Measurements from ENCODE around the gene DMBT1.

Gene DMBT1

DNA sequence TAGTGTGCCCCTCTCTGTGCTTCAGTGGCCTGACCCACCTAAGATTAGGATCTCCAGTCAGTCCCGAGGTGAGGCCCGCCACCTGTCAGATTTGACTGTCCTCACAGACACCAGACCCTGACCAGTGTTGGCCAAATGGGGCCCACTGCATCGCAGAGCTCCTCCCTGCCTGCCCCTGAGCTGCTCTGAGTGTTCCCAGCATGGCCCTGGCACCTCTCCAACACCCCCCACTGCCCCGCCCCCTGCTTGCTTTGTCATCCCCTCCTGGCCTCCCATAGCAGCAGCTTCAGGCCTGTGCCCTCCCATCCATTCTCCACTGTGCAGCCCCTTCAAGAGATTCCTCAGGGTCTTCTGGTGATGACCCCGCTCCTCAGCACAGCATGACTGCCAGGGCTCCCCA, 71.5 kb downstream of the DMBT1 start:
- no peak for DNase-seq
- POLR2A ChIA-PET, result no interaction called here
- Histone ChIP-seq H3K9me3 (ENCODE audit: control extremely low read depth in 1 of 5, control insufficient read depth in 4 of 5, insufficient read depth in 2 of 5, low read depth in 1 of 5, low read length in 4 of 5) (no peaks in the 10 kb centered on the region), H3K36me3 (ENCODE audit: control insufficient read depth in 4 of 4, insufficient read depth in 4 of 4, low read length in 3 of 4) (no peaks in the 10 kb centered on the region), H3K4me3 (ENCODE audit: control insufficient read depth in 1 of 7, extremely low read depth in 1 of 7, insufficient read depth in 4 of 7, low read depth in 2 of 7, low read length in 6 of 7) (no peak overlapping the region), H3K27me3 (replicated peaks in 2 of 5; ENCODE audit: control insufficient read depth in 4 of 5, insufficient read depth in 5 of 5, low read length in 4 of 5) (peaks cover 0 to 2% (median 0%) of the 10 kb centered on the region in 5 experiments), H3K27ac (ENCODE audit: insufficient read depth in 1 of 2, low read depth in 1 of 2, low read length in 2 of 2, poor library complexity in 1 of 2, severe bottlenecking in 2 of 2) (no peak overlapping the region), H3K4me1 (ENCODE audit: control extremely low read depth in 1 of 4, control insufficient read depth in 4 of 4, insufficient read depth in 4 of 4, low read length in 3 of 4) (no peaks in the 10 kb centered on the region)
- CTCF ChIA-PET, result no interaction called here
- WGBS (ENCODE audit: insufficient coverage), result 82% methylated on average over 5 of the region's 5 CpGs

DNA sequence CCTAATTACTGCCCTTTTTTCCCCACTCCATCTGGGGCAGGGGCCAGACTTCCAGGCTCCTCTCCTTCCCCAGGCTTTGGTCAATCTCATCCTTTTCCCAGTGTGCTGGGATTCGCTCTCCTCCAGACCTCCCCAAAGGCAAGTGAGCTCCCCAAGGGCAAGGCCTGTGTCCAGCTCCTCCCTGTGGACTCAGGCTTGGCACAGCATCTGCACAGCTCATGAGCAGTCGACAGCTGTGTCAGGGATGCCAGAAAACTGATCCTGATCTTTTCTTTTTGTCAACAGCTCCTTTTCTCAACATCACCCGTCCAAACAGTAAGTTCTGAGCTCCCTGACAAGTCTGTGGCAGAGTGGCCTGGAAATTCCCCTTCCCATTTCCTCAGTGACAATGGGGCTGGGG, 72.0 kb downstream of the DMBT1 start:
- no peaks in the 10 kb centered on the region for H3K36me3 ChIP-seq (ENCODE audit: control insufficient read depth in 4 of 4, insufficient read depth in 4 of 4, low read length in 3 of 4)
- no peak overlapping the region for H3K27ac ChIP-seq (ENCODE audit: insufficient read depth in 1 of 2, low read depth in 1 of 2, low read length in 2 of 2, poor library complexity in 1 of 2, severe bottlenecking in 2 of 2)
- no peak for DNase-seq
- no peak overlapping the region for H3K4me3 ChIP-seq (ENCODE audit: control insufficient read depth in 1 of 7, extremely low read depth in 1 of 7, insufficient read depth in 4 of 7, low read depth in 2 of 7, low read length in 6 of 7)
- peaks cover 0 to 2% (median 0%) of the 10 kb centered on the region in 5 experiments for H3K27me3 ChIP-seq (replicated peaks in 2 of 5; ENCODE audit: control insufficient read depth in 4 of 5, insufficient read depth in 5 of 5, low read length in 4 of 5)
- H3K4me1 ChIP-seq (ENCODE audit: control extremely low read depth in 1 of 4, control insufficient read depth in 4 of 4, insufficient read depth in 4 of 4, low read length in 3 of 4), result no peaks in the 10 kb centered on the region
- POLR2A ChIA-PET, result no interaction called here
- H3K9me3 ChIP-seq (ENCODE audit: control extremely low read depth in 1 of 5, control insufficient read depth in 4 of 5, insufficient read depth in 2 of 5, low read depth in 1 of 5, low read length in 4 of 5), result no peaks in the 10 kb centered on the region
- CTCF ChIA-PET, result no interaction called here
- WGBS (ENCODE audit: insufficient coverage), result 85% methylated on average over 3 of the region's 3 CpGs

DNA sequence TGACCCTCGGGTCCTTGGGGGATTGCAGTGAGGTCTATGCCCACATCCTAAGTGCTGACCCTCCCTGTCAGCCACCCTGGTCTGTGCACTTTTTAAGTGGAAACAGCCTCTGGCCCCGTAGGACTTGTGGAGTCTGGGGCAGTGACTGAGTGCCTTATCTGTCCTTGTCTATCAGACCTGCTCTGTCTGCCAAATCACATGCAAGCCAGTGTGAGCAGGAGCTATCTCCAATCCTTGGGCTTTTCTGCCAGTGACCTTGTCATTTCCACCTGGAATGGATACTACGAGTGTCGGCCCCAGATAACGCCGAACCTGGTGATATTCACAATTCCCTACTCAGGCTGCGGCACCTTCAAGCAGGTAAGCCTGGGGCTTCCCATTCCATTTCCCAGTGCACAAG, 76.4 kb downstream of the DMBT1 start:
- WGBS (ENCODE audit: insufficient coverage), result 88% methylated on average over 7 of the region's 7 CpGs
- no peak for DNase-seq
- H3K27me3 ChIP-seq (replicated peaks in 2 of 5; ENCODE audit: control insufficient read depth in 4 of 5, insufficient read depth in 5 of 5, low read length in 4 of 5), result peaks cover 0 to 2% (median 0%) of the 10 kb centered on the region in 5 experiments
- peaks cover 0 to 5% (median 0%) of the 10 kb centered on the region in 5 experiments for H3K9me3 ChIP-seq (ENCODE audit: control extremely low read depth in 1 of 5, control insufficient read depth in 4 of 5, insufficient read depth in 2 of 5, low read depth in 1 of 5, low read length in 4 of 5)
- H3K36me3 ChIP-seq (ENCODE audit: control insufficient read depth in 4 of 4, insufficient read depth in 4 of 4, low read length in 3 of 4), result no peaks in the 10 kb centered on the region
- H3K4me3 ChIP-seq (ENCODE audit: control insufficient read depth in 1 of 7, extremely low read depth in 1 of 7, insufficient read depth in 4 of 7, low read depth in 2 of 7, low read length in 6 of 7), result no peak overlapping the region
- CTCF ChIA-PET, result no interaction called here
- H3K27ac ChIP-seq (ENCODE audit: insufficient read depth in 1 of 2, low read depth in 1 of 2, low read length in 2 of 2, poor library complexity in 1 of 2, severe bottlenecking in 2 of 2), result no peak overlapping the region
- POLR2A ChIA-PET, result no interaction called here
- no peaks in the 10 kb centered on the region for H3K4me1 ChIP-seq (ENCODE audit: control extremely low read depth in 1 of 4, control insufficient read depth in 4 of 4, insufficient read depth in 4 of 4, low read length in 3 of 4)

DNA sequence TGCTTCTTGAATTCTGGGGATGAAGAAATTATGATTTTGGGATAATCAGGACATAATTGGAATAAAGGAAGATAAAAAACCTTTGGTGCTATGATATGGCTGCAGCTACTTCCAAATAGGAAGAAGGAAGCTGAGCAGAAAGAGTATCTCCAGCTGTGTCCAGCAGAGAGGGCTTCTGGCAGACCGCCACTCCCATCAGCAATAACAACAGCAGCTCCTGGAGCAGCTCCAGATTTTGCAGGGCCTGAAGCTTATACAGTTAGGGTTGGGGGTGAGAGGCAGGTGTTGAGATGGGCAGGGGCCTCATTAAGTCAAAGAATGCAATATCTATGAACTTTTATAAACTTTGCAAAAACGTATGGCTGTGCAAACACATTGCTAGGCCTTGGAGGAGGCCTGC, 76.8 kb downstream of the DMBT1 start:
- WGBS (ENCODE audit: insufficient coverage), result 97% methylated on average over 2 of the region's 2 CpGs
- H3K36me3 ChIP-seq (ENCODE audit: control insufficient read depth in 4 of 4, insufficient read depth in 4 of 4, low read length in 3 of 4), result no peaks in the 10 kb centered on the region
- peaks cover 0 to 5% (median 0%) of the 10 kb centered on the region in 5 experiments for H3K9me3 ChIP-seq (ENCODE audit: control extremely low read depth in 1 of 5, control insufficient read depth in 4 of 5, insufficient read depth in 2 of 5, low read depth in 1 of 5, low read length in 4 of 5)
- no peaks in the 10 kb centered on the region for H3K4me1 ChIP-seq (ENCODE audit: control extremely low read depth in 1 of 4, control insufficient read depth in 4 of 4, insufficient read depth in 4 of 4, low read length in 3 of 4)
- POLR2A ChIA-PET, result no interaction called here
- DNase-seq, result no peak
- H3K4me3 ChIP-seq (ENCODE audit: control insufficient read depth in 1 of 7, extremely low read depth in 1 of 7, insufficient read depth in 4 of 7, low read depth in 2 of 7, low read length in 6 of 7), result no peak overlapping the region
- H3K27ac ChIP-seq (ENCODE audit: insufficient read depth in 1 of 2, low read depth in 1 of 2, low read length in 2 of 2, poor library complexity in 1 of 2, severe bottlenecking in 2 of 2), result no peak overlapping the region
- CTCF ChIA-PET, result interaction anchor here (0.9 kb wide), 1 partner anchor 12 kb away, joined by 3 read pairs; no protein-coding TSS in a partner anchor
- H3K27me3 ChIP-seq (replicated peaks in 2 of 5; ENCODE audit: control insufficient read depth in 4 of 5, insufficient read depth in 5 of 5, low read length in 4 of 5), result peaks cover 0 to 2% (median 0%) of the 10 kb centered on the region in 5 experiments

- whole genome bisulfite sequencing (ENCODE audit: insufficient coverage), result 91% methylated on average over 4 of the region's 6 CpGs
- ChIA-PET CTCF (interaction anchor here (0.9 kb wide), 1 partner anchor 11 kb away, joined by 3 read pairs; no protein-coding TSS in a partner anchor), POLR2A (no interaction called here)
Observed at GRCh38 chr10:122638106-122638505, 77.6 kb downstream of the DMBT1 start.

GRCh38 chr10:122639801-122640200, 79.2 kb downstream of the DMBT1 start:
- ChIA-PET CTCF (interaction anchor here (0.9 to 2.2 kb wide), 2 partner anchors 8 to 9 kb away, joined by 3 to 10 read pairs; no protein-coding TSS in a partner anchor), POLR2A (no interaction called here)
- 88% methylated on average over 6 of the region's 7 CpGs for WGBS (ENCODE audit: insufficient coverage)
- Histone ChIP-seq H3K9me3 (ENCODE audit: control extremely low read depth in 1 of 5, control insufficient read depth in 4 of 5, insufficient read depth in 2 of 5, low read depth in 1 of 5, low read length in 4 of 5) (peaks cover 0 to 5% (median 0%) of the 10 kb centered on the region in 5 experiments), H3K4me3 (ENCODE audit: control insufficient read depth in 1 of 7, extremely low read depth in 1 of 7, insufficient read depth in 4 of 7, low read depth in 2 of 7, low read length in 6 of 7) (no peak overlapping the region), H3K36me3 (ENCODE audit: control insufficient read depth in 4 of 4, insufficient read depth in 4 of 4, low read length in 3 of 4) (no peaks in the 10 kb centered on the region), H3K4me1 (ENCODE audit: control extremely low read depth in 1 of 4, control insufficient read depth in 4 of 4, insufficient read depth in 4 of 4, low read length in 3 of 4) (no peaks in the 10 kb centered on the region), H3K27ac (ENCODE audit: insufficient read depth in 1 of 2, low read depth in 1 of 2, low read length in 2 of 2, poor library complexity in 1 of 2, severe bottlenecking in 2 of 2) (no peak overlapping the region), H3K27me3 (replicated peaks in 2 of 5; ENCODE audit: control insufficient read depth in 4 of 5, insufficient read depth in 5 of 5, low read length in 4 of 5) (peaks cover 0 to 3% (median 0%) of the 10 kb centered on the region in 5 experiments)
- DNase-seq, result no peak

More at GRCh38 chr10:122638106-122638505, 77.6 kb downstream of the DMBT1 start:
- Histone ChIP-seq H3K27me3 (replicated peaks in 2 of 5; ENCODE audit: control insufficient read depth in 4 of 5, insufficient read depth in 5 of 5, low read length in 4 of 5) (peaks cover 0 to 2% (median 0%) of the 10 kb centered on the region in 5 experiments), H3K27ac (ENCODE audit: insufficient read depth in 1 of 2, low read depth in 1 of 2, low read length in 2 of 2, poor library complexity in 1 of 2, severe bottlenecking in 2 of 2) (no peak overlapping the region), H3K9me3 (ENCODE audit: control extremely low read depth in 1 of 5, control insufficient read depth in 4 of 5, insufficient read depth in 2 of 5, low read depth in 1 of 5, low read length in 4 of 5) (peaks cover 0 to 5% (median 0%) of the 10 kb centered on the region in 5 experiments), H3K4me3 (ENCODE audit: control insufficient read depth in 1 of 7, extremely low read depth in 1 of 7, insufficient read depth in 4 of 7, low read depth in 2 of 7, low read length in 6 of 7) (no peak overlapping the region), H3K36me3 (ENCODE audit: control insufficient read depth in 4 of 4, insufficient read depth in 4 of 4, low read length in 3 of 4) (no peaks in the 10 kb centered on the region), H3K4me1 (ENCODE audit: control extremely low read depth in 1 of 4, control insufficient read depth in 4 of 4, insufficient read depth in 4 of 4, low read length in 3 of 4) (no peaks in the 10 kb centered on the region)
- no peak for DNase-seq

GRCh38 chr10:122640921-122641320, 80.4 kb downstream of the DMBT1 start:
- DNase-seq, result no peak
- WGBS (ENCODE audit: insufficient coverage), result 79% methylated on average over 3 of the region's 3 CpGs
- Histone ChIP-seq H3K4me3 (ENCODE audit: control insufficient read depth in 1 of 7, extremely low read depth in 1 of 7, insufficient read depth in 4 of 7, low read depth in 2 of 7, low read length in 6 of 7) (no peak overlapping the region), H3K9me3 (ENCODE audit: control extremely low read depth in 1 of 5, control insufficient read depth in 4 of 5, insufficient read depth in 2 of 5, low read depth in 1 of 5, low read length in 4 of 5) (peaks cover 0 to 5% (median 0%) of the 10 kb centered on the region in 5 experiments), H3K27ac (ENCODE audit: insufficient read depth in 1 of 2, low read depth in 1 of 2, low read length in 2 of 2, poor library complexity in 1 of 2, severe bottlenecking in 2 of 2) (no peak overlapping the region), H3K27me3 (replicated peaks in 2 of 5; ENCODE audit: control insufficient read depth in 4 of 5, insufficient read depth in 5 of 5, low read length in 4 of 5) (peaks cover 0 to 6% (median 0%) of the 10 kb centered on the region in 5 experiments), H3K4me1 (ENCODE audit: control extremely low read depth in 1 of 4, control insufficient read depth in 4 of 4, insufficient read depth in 4 of 4, low read length in 3 of 4) (no peaks in the 10 kb centered on the region), H3K36me3 (ENCODE audit: control insufficient read depth in 4 of 4, insufficient read depth in 4 of 4, low read length in 3 of 4) (no peaks in the 10 kb centered on the region)
- ChIA-PET POLR2A (no interaction called here), CTCF (no interaction called here)

Measured in common myeloid progenitor, CD34-positive (primary cell).